ENCODE measurements around the gene GREB1L. TPM values are rescaled to one million over a fixed set of nuclear protein-coding genes. Genes with fewer than 3 reads are reported as not detected.

GREB1L gene
- total and polyA plus RNA-seq, 11 donors: 4.0 to 21.5 (median 9.0) TPM

DNA sequence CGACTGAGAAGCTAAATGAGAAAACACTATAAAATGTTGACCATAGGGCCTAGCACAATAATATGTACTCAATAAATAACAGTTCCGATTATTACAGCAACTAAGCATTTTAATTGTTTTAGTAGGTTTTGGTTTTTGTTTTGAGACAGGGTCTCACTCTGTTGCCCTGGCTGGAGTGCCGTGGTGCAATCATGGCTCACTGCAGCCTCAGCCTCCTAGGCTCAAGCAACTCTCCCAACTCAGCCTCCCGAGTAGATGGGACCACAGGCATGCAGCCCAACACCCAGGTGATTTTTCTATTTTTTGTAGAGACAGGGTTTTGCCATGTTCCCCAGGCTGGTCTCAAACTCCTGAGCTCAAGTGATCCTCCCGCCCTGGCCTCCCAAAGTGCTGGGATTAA lies 304.4 kb downstream of the GREB1L start:
- Histone ChIP-seq H3K9me3 (no peaks in the 10 kb centered on the region), H3K36me3 (peaks cover 0 to 56% (median 35%) of the 10 kb centered on the region in 9 donors), H3K4me1 (no peaks in the 10 kb centered on the region), H3K27ac (no peak overlapping the region), H3K4me3 (no peak overlapping the region), H3K27me3 (no peaks in the 10 kb centered on the region)
- ATAC-seq (no peak), DNase-seq (no peak)
- intact Hi-C loops (cut with DNase I): no loop called here
- 95 to 96% (median 96%) methylated on average over 5 of the region's 5 CpGs for WGBS, 4 donors
- TF ChIP-seq, protein P1, sequence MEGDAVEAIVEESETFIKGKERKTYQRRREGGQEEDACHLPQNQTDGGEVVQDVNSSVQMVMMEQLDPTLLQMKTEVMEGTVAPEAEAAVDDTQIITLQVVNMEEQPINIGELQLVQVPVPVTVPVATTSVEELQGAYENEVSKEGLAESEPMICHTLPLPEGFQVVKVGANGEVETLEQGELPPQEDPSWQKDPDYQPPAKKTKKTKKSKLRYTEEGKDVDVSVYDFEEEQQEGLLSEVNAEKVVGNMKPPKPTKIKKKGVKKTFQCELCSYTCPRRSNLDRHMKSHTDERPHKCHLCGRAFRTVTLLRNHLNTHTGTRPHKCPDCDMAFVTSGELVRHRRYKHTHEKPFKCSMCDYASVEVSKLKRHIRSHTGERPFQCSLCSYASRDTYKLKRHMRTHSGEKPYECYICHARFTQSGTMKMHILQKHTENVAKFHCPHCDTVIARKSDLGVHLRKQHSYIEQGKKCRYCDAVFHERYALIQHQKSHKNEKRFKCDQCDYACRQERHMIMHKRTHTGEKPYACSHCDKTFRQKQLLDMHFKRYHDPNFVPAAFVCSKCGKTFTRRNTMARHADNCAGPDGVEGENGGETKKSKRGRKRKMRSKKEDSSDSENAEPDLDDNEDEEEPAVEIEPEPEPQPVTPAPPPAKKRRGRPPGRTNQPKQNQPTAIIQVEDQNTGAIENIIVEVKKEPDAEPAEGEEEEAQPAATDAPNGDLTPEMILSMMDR (IDR thresholded peaks at IDR 0.05): no peak
- no peak for TF ChIP-seq POLR2A (IDR thresholded peaks at IDR 0.05)

DNA sequence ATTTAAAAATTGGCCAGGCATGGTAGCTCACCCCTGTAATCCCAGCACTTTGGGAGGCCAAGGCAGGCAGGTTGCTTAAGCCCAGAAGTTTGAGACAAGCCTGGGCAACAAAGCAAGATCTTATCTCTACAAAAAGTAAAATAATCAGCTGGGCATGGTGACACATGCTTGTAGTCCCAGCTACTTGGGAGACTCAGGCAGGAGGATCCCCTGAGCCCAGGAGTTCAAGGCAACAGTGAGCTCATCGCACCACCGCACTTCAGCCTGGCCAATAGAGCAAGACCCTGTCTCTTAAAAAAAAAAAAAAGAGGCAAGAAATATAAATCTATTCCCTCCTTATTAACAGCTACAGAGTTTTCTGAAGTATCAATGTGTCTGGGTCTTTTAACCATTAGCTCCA lies 306.6 kb downstream of the GREB1L start:
- DNase-seq (no peak), ATAC-seq (no peak)
- Histone ChIP-seq H3K4me1 (no peaks in the 10 kb centered on the region), H3K27ac (no peak overlapping the region), H3K36me3 (peaks cover 0 to 56% (median 38%) of the 10 kb centered on the region in 9 donors), H3K4me3 (no peak overlapping the region), H3K27me3 (no peaks in the 10 kb centered on the region), H3K9me3 (no peaks in the 10 kb centered on the region)
- TF ChIP-seq, protein P1 (IDR thresholded peaks at IDR 0.05): no peak
- TF ChIP-seq POLR2A (IDR thresholded peaks at IDR 0.05): no peak
- intact Hi-C loops (cut with DNase I): no loop called here
- WGBS, 4 donors: 96 to 100% (median 99%) methylated on average over 2 of the region's 2 CpGs

DNA sequence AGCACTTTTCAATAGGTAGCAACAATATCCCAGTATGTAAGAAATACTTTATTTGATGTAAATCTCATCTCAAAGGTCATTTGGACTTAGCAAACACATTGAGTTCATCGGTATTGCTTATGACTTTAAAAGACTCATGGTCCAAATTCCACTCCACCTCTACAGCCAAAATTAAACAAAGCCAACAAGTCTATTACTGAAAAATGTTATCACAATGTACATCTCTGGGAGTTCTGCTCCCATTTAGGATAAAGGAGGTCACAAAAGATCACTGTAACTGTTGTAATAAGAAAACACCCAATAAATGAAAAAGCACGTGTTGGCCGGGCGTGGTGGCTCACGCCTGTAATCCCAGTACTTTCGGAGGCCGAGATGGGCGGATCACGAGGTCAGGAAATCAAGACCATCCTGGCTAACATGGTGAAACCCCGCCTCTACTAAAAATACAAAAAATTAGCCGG lies 308.5 kb downstream of the GREB1L start:
- Histone ChIP-seq H3K36me3 (peaks cover 0 to 58% (median 39%) of the 10 kb centered on the region in 9 donors), H3K9me3 (no peaks in the 10 kb centered on the region), H3K4me1 (no peaks in the 10 kb centered on the region), H3K27ac (peak overlapping the region in 1 of 12 donors; percentile 10), H3K27me3 (no peaks in the 10 kb centered on the region), H3K4me3 (no peak overlapping the region)
- TF ChIP-seq, protein P1 (IDR thresholded peaks at IDR 0.05): no peak
- no peak for TF ChIP-seq POLR2A (IDR thresholded peaks at IDR 0.05)
- no peak for ATAC-seq
- DNase-seq: peak in 1 of 5 donors; percentile 41
- WGBS, 4 donors: 62 to 85% (median 83%) methylated on average over 11 of the region's 11 CpGs
- intact Hi-C loops (cut with DNase I): no loop called here

DNA sequence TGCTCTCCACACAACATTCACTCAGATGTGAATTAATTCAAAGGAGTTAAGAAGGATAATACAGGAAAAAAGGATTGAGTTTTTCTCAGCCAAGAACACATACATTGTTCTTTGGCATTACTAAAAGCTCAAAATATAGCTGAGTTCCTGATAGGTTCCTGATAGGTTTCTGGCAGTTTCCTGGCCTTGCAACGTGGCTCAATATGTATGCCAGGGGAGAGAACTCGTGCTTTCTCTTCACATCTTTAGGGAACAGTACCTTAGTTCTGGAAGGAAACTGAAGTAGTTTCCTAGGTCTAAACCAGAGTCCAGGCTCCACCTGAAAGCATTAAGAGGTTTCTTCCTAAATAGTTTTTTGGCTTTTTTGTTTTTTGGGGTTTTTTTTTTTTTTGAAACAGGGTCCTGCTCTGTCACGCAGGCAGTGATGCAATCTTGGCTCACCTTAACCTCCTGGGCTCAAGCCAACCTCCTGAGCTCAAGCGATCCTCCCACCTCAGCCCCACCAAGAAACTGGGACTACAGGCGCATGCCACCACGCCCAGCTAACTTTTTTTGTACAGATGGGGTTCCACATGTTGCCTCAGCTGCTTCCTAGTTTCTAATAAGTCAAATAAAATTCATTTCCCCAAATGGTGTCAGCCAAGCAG lies 315.7 kb downstream of the GREB1L start:
- DNase-seq: no peak
- Histone ChIP-seq H3K27ac (peak overlapping the region in 1 of 12 donors; percentile 12), H3K36me3 (peaks cover 0 to 85% (median 50%) of the 10 kb centered on the region in 9 donors), H3K4me1 (peaks cover 0 to 6% (median 1%) of the 10 kb centered on the region in 12 donors), H3K27me3 (no peaks in the 10 kb centered on the region), H3K4me3 (no peak overlapping the region), H3K9me3 (no peaks in the 10 kb centered on the region)
- TF ChIP-seq, protein P1 (IDR thresholded peaks at IDR 0.05): no peak
- TF ChIP-seq POLR2A (IDR thresholded peaks at IDR 0.05): no peak
- ATAC-seq: peak in 1 of 4 donors; percentile 46
- 47 to 69% (median 53%) methylated on average over 6 of the region's 6 CpGs for WGBS, 4 donors
- intact Hi-C loops (cut with DNase I): no loop called here
